Measurements from ENCODE around the gene SERINC5.
"Not testable (repeated sequence)": the region's sequence is repeated elsewhere in the genome, so short reads cannot be mapped to it uniquely, and the experiment has no call there.

The SERINC5 gene

GRCh38 chr5:80192507-80193241 is 63.2 kb downstream of the SERINC5 start:
- DNase-seq = no peak

- DNase-seq = no peak
Observed at GRCh38 chr5:80191991-80192398, 63.9 kb downstream of the SERINC5 start.

GRCh38 chr5:80191397-80191796 is 64.5 kb downstream of the SERINC5 start:
- no peak for DNase-seq

- no peak for DNase-seq
Observed at GRCh38 chr5:80190960-80191359, 64.9 kb downstream of the SERINC5 start.

DNA sequence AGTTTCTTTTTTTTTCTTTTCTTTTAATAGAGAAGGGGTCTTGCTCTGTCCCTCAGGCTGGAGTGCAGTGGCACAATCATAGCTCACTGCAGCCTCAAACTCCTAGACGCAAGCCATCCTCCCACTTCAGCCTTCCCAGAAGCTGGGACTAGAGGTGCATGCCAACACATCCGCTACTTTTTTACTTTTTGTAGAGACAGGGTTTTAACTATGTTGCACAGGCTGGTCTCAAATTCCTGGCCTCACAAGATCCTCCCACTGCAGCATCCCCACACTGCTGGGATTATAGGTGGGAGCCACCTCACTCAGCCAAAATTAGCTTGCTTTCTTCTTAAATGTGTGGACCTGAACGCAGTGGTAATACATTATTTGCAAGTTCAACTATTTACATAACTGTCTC is 66.1 kb downstream of the SERINC5 start:
- DNase-seq = no peak

DNA sequence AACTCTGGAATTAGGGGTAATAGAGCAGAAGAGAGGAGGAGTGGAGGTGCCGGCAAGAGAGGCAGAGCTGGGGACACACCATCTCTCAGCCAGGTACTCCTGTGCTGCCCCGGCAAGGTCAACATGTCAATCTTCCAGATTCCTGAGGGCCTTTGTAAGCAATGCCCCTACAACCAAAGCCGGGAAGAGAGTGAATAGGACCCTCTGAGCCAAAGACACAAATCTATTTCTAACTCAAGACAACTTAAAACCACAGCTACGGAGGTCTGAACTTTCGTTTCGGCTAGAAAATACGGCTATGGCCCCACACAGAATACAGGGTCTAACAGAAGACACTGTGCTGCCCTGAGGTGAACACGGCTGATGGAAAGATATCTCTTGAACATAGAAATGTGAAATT is 66.6 kb downstream of the SERINC5 start:
- DNase-seq = no peak

DNA sequence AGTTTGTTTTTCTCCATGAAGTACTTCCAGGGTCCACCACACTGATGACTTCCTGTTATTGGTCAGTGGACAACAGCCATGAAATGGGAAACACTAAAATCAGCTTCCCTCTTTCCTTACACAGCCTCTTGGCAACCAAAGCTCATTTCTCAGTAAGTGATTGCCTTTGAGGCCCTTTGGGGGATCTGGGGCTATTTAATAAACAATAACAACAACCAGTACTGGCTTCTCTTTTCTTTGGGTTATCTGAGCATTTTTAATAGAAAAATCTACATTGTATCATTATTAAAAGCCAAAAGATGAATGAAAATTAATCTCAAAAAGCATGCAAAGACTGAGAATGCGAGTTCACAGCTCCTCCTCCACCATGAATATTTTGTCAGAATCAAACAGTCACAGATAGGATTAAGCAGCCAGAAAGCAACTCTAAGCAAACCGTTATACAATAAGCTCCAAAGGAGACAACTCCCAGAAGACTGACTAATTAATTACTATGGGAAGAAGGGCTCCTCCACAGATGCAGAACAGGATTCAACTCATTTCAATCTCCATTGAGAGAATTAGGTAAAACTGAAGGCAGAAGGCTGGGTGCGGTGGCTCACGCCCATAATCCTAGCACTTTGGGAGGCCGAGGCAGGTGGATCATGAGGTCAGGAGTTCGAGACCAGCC is 68.3 kb downstream of the SERINC5 start:
- DNase-seq = no peak

- DNase-seq = not testable (repeated sequence)
Observed at GRCh38 chr5:80185535-80185934, 70.3 kb downstream of the SERINC5 start.

- no peak for DNase-seq
Observed at GRCh38 chr5:80185095-80185494, 70.8 kb downstream of the SERINC5 start.

DNA sequence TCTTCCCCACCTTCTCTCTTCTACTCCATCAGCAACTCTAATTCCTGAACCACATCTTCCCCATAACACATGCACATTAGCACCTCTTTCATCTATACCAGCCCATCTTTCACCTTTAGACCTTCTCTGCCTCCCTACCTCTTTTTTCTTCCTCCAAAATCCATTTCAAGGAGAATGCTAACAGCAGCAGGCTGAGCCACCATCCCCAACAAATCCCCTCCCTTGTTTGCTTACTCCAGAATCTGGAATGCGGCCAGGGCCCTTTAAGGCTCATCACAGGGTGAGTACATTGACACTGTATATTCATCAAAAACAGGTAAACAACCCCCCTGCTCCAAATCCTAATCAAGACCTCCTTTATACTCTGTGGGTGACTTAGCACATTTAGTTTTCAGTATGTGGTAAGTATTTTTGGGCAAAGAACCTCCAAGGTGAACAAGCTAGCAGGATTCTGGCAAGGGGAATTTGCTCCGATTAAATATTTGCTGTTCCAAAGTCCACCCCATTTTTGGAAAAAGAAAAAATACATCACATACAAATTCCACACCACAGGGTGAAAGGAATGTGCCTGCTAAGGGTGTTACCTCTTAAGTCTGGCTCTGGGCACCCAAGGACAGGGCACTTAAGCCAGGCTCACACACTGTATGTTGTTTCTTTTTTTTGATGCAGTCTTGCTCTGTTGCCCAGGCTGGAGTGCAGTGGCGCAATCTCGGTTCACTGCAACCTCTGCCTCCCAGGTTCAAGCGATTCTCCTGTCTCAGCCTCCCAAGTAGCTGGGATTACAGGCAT is 71.4 kb downstream of the SERINC5 start:
- DNase-seq = peak; percentile 19

GRCh38 chr5:80183728-80184234 is 72.1 kb downstream of the SERINC5 start:
- not testable (repeated sequence) for DNase-seq

GRCh38 chr5:80182809-80183580 is 72.9 kb downstream of the SERINC5 start:
- no peak for DNase-seq

DNA sequence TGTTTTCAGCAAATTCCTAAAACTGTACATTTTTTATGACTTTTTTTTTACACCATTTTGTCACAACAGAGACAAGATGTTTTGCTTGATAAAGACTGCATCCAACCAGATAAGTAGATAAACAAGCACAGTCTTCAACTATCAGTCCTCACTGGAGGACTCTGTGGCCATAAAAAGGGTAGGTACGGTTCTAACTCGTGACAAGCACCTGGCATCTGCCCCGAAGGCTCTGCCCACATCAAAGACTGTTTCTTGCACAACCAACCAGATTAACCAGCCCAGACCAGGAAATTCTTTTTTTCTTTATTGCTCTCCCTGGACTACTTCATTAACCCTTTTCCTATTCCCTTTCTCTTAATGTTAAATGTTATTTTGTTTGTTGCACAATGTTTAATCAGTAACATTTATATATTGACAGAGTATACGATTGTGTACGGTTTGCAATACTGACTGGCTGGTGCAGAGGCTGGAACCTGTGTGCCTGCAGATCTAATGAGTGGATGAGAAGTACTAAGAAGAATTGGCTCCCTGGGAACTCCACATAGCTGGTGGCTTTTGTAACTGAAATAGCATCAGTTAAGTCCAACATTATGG is 74.1 kb downstream of the SERINC5 start:
- peak; percentile 81 for DNase-seq

DNA sequence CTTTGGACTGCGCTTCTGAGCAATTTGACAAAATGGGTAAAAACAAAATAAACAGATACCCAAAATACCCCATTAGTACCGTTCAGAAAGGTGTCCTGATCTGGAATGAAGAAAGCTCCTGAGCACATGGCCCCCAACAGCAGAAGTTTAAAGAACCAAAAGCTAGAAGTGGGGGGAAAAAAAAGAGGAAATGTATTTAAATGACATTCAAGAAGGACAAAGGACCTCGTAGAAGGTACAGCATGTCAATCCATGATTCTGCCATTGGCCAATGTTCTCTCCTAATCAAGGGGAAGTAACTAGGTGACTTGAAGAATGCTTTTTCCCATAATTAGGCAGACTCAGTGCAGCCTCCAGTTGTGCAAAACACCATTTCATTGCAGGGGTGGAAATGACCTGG is 78.6 kb downstream of the SERINC5 start:
- no peak for DNase-seq

GRCh38 chr5:80175337-80175736 is 80.5 kb downstream of the SERINC5 start:
- no peak for DNase-seq

DNA sequence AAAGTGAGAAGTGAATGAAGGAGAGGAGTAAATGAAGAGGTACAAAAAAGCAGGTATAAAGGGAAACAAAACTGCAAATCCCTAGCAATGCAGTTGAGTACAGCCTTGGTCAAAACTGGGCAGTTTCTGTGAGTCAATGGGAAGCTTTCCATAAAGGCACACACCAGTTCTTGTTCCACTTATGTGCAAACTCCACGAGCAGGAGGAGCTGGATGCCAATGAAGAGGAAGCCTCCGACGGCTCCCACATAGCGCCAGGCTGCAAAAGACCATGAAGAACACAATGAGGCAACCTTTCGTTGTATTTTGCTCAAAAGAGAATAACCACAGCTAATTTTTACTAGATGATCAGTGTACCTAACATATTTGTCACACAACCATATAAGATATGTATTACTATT is 81.1 kb downstream of the SERINC5 start:
- DNase-seq = no peak

- DNase-seq = no peak
Observed at GRCh38 chr5:80172067-80172695, 83.7 kb downstream of the SERINC5 start.

DNA sequence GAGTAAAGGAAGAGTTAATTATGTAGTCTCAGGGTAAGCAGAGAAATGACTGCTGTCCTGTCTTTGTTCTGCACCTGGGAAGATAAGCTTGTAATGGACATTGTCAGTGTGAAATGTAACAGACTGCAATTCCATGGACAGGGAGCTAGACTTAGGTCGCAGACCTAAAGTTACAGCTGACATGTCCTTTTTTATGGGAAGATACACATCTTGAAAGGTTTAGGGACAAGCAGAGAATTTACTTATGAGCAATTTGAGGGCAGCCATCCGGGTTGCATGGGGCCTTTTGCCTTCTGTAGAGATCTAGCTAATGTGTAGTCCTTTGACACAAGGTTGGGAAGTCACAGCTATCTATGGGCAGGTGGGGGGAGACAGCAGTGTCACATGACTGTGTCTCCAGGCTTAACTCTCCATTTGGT is 85.7 kb downstream of the SERINC5 start:
- no peak for DNase-seq

GRCh38 chr5:80168388-80169028 is 87.3 kb downstream of the SERINC5 start:
- DNase-seq = no peak

DNA sequence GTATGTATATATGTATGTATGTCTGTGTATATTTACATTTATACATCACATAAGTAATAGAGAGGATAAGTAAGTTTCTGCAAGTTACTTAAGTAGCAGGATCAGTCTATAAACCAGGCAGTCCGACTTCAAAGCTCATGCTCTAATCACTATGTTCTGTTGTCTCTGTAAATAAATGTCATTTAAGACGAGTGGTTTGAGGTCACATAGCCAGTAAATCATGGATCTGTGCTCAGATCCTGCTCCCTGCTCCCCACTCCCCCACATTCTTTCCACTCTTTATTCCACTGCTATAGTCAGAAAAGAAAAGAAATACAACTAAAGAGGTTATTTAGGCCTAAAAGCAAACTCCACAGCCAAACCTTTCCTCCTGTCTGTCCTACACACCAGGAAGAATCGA is 90.4 kb downstream of the SERINC5 start:
- no peak for DNase-seq

- DNase-seq = no peak
Observed at GRCh38 chr5:80161165-80161564, 94.7 kb downstream of the SERINC5 start.
